Measurements from ENCODE around the gene FOXP2.
"Not testable (repeated sequence)": the region's sequence is repeated elsewhere in the genome, so short reads cannot be mapped to it uniquely, and the experiment has no call there.

The FOXP2 gene

DNA sequence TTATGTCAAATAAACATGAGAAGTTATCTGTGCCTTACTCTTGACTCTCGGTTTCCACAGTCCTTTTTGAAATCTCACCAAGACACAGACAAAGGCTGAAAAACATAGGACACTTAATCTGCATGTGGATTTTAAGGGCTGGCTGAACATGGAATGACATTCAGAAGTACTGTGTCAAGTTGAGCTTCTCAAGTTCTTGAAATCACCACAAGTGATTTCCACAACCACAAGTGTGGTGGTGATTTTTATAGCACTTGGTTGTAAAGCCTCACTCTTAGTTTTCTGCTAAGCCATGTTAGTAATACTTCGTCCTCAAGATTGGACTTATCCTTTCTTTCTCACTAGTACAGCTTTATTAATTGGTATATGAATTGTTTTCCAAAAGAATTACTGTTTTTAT is 29.6 kb downstream of the FOXP2 start:
- H3K4me3 Mint-ChIP-seq, result no peak overlapping the region
- peaks cover 0 to 6% of the 10 kb centered on the region in 2 donors for H3K9me3 Mint-ChIP-seq
- ATAC-seq (no peak), DNase-seq (no peak)
- no peaks in the 10 kb centered on the region for H3K27me3 Mint-ChIP-seq
- H3K27ac Mint-ChIP-seq, result no peak overlapping the region
- no peaks in the 10 kb centered on the region for H3K4me1 Mint-ChIP-seq

DNA sequence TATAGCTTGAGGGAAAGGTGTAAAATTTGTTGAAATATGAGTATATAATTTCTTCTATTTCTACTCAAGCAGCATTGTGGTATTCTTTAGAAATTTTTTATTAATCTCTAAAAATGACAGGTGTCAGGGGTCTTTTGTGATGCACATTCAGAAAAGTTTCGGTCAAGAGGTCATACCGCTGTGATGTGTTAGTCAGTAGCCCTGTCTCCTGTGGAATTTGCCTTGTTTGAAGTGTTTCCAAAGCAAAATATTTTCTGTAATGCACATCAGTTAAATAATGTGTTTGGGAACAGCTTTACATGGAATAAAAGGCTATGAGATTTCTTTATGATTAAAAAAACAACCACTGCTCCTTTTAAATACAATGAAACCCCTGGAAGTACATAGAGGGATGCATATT is 35.8 kb downstream of the FOXP2 start:
- DNase-seq (no peak), ATAC-seq (no peak)
- H3K4me3 Mint-ChIP-seq, result no peak overlapping the region
- peaks cover 0 to 6% of the 10 kb centered on the region in 2 donors for H3K9me3 Mint-ChIP-seq
- H3K27ac Mint-ChIP-seq, result no peak overlapping the region
- H3K27me3 Mint-ChIP-seq, result no peaks in the 10 kb centered on the region
- no peaks in the 10 kb centered on the region for H3K4me1 Mint-ChIP-seq

DNA sequence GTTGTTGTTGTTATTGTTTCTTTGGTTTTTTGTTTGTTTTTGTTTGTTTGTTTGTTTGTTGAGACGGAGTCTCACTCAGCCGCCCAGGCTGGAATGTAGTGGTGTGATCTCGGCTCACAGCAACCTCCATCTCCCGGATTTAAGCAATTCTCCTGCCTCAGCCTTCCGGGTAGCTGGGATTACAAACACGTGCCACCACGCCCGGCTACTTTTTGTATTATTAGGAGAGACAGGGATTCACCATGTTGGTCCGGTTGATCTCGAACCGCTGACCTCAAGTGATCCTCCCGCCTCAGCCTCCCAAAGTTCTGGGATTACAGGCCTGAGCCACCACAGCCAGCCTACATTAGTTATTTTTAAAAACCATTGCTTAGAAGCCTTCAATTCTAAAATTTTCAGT is 45.0 kb downstream of the FOXP2 start:
- H3K4me3 Mint-ChIP-seq, result no peak overlapping the region
- no peak for DNase-seq
- H3K27ac Mint-ChIP-seq, result no peak overlapping the region
- H3K27me3 Mint-ChIP-seq, result no peaks in the 10 kb centered on the region
- peaks cover 0 to 14% of the 10 kb centered on the region in 2 donors for H3K9me3 Mint-ChIP-seq
- ATAC-seq, result no peak
- H3K4me1 Mint-ChIP-seq, result no peaks in the 10 kb centered on the region

DNA sequence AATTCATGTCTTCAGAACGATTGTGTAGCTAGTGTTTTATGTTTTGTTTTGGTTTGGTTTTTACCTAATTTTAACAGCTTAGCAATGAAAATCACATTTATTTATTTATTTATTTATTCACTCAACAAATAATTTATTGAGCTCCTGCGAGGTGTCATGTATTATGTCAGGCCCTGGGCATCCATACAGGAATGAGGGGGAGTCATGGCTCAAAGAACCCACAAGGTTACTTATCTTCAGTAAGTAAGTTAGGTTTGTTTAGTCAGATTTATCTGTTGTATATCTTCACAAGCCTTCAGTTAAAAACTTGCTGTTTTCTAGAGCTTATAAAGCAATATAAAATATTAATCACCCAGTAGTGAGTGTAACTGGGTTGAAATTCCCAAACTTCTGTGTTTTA is 45.4 kb downstream of the FOXP2 start:
- H3K4me3 Mint-ChIP-seq, result no peak overlapping the region
- H3K9me3 Mint-ChIP-seq, result peaks cover 0 to 14% of the 10 kb centered on the region in 2 donors
- no peak overlapping the region for H3K27ac Mint-ChIP-seq
- DNase-seq (no peak), ATAC-seq (no peak)
- H3K27me3 Mint-ChIP-seq, result no peaks in the 10 kb centered on the region
- no peaks in the 10 kb centered on the region for H3K4me1 Mint-ChIP-seq

DNA sequence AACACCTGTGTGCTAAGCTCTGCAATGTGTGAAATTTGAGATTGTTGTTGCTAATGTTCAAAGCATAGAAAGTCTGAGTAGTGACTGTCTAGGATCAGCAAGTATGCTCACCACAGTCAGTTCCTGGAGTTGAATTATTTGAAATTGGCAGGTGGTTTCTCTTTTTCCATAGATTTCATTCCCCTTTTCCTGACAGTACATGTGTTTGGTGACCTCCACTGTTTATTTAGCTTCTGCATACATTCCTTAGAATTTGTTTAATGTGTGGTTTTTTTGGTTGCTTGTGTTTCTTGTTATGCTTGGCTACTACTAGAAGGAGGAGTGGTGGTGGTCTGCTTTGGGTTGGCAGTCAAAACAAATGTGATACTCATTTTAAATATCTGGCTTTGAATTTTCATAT is 52.3 kb downstream of the FOXP2 start:
- Mint-ChIP-seq H3K4me3 (no peak overlapping the region), H3K27ac (no peak overlapping the region)

DNA sequence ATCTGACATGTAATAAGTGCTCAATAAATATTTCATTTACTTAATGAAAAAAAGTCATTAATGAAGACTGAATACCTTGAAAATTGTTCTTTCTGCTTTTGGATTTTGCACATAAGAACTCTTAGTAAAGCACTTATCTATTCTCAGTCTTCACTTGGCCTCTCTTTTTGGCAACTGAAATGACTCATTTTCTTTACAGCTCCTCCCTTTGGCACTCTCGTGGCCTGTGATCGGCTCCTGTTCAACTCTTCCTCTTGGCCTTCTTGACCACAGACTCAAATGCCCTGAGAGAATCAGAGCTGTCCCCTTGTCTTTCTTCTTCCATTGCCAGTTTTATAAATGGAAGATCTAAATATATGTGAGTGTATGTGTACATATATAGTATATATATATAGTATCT is 54.2 kb downstream of the FOXP2 start:
- Mint-ChIP-seq H3K27me3 (no peaks in the 10 kb centered on the region), H3K9me3 (no peaks in the 10 kb centered on the region), H3K27ac (no peak overlapping the region), H3K4me3 (no peak overlapping the region), H3K4me1 (no peaks in the 10 kb centered on the region)
- ATAC-seq, result no peak
- no peak for DNase-seq

More for the DNA sequence above, 52.3 kb downstream of the FOXP2 start:
- Mint-ChIP-seq H3K27me3 (no peaks in the 10 kb centered on the region), H3K9me3 (no peaks in the 10 kb centered on the region), H3K4me1 (no peaks in the 10 kb centered on the region)
- ATAC-seq (no peak), DNase-seq (no peak)

DNA sequence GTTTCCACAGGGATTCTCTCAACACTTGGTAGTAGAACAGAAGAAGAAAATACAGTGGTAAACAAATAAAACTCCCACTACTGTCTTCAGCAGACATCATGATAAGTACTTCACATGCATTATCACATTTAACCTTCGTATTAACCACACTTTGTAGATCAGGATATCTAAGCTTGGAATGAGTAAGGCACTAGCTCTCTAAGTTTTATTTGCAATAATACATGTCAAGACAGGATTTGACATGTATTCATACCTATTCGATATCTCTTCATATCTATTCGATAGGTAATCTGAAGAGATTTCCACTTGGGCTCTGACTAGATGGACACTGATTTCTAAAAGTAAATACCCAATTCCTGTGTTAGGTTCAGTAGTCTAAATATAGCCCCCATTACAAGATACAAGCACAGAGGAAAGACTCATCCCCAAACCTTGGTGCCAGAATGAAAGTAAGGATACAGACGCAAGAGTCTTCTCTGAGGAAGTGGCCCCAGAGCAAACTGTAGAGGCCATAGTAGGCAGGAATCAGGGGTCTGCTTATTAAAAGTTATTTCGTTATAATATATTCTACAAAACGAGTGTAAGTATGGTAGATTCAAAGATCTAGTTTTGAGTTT is 58.4 kb downstream of the FOXP2 start:
- H3K9me3 Mint-ChIP-seq, result no peaks in the 10 kb centered on the region
- DNase-seq, result no peak
- ATAC-seq, result no peak
- H3K27ac Mint-ChIP-seq, result no peak overlapping the region
- no peaks in the 10 kb centered on the region for H3K27me3 Mint-ChIP-seq
- H3K4me1 Mint-ChIP-seq, result no peaks in the 10 kb centered on the region
- no peak overlapping the region for H3K4me3 Mint-ChIP-seq

DNA sequence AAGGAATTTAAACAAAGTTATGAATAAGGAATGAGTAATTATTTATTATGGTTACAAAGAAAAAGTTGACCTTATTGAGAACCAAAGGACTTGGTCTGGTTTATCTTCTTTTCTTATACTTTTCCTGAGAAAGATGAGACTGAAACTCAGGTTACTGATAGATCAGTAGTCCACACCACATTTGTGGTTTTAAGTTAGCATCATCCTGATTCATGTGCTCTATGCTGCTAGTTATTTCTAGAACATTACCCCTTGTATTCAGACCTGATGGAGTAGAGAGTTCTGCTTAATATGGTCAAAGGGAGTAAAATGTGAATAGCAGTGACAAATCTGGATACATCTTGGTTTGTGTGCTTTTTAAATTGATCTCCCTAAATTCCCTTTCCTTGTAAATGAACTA is 63.8 kb downstream of the FOXP2 start:
- Mint-ChIP-seq H3K4me3 (no peak overlapping the region), H3K4me1 (no peaks in the 10 kb centered on the region), H3K27ac (no peak overlapping the region), H3K27me3 (no peaks in the 10 kb centered on the region), H3K9me3 (no peaks in the 10 kb centered on the region)
- ATAC-seq (no peak), DNase-seq (no peak)

DNA sequence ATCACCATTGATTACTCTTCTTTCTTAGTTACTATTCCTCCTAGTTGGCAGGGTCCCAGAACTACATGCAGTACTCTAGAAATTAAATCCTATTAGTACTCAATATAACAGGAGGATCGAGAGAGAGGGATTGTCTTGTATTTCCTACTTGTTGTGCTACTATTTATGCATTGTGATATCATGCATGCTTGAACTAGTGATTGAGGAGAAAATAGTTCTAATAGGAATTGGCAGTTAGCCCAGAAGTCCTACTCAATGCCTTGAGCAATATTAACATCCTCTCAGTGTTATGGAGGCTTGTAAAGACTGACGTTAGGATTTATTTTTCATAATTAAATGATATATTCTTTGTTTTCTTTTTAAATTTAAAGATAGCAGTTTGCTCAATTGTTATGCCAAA is 67.4 kb downstream of the FOXP2 start:
- Mint-ChIP-seq H3K9me3 (peaks cover 0 to 11% of the 10 kb centered on the region in 2 donors), H3K4me3 (no peak overlapping the region), H3K4me1 (no peaks in the 10 kb centered on the region), H3K27me3 (no peaks in the 10 kb centered on the region), H3K27ac (no peak overlapping the region)
- no peak for ATAC-seq
- DNase-seq, result no peak

DNA sequence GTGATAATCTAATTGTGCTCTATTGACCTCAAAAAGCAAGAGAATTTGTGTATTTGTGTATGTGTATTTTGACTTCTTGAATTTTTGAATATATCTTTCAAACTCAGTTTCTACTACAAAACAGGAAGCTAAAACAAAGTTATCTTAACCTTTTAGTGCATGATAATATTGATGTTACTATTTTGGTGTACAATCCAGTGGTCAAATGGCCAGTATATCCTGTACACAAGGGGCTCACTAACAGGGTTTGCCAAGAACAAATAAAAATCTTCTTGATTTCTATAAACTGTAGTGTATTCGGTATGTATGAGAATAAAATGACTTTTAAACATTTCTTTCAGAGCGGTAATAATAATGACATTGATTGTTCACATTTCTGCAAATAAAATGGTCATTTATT is 69.6 kb downstream of the FOXP2 start:
- no peak for DNase-seq
- H3K27me3 Mint-ChIP-seq, result no peaks in the 10 kb centered on the region
- H3K27ac Mint-ChIP-seq, result no peak overlapping the region
- no peak for ATAC-seq
- H3K4me1 Mint-ChIP-seq, result no peaks in the 10 kb centered on the region
- H3K9me3 Mint-ChIP-seq, result peaks cover 8 to 22% of the 10 kb centered on the region in 2 donors
- H3K4me3 Mint-ChIP-seq, result no peak overlapping the region

DNA sequence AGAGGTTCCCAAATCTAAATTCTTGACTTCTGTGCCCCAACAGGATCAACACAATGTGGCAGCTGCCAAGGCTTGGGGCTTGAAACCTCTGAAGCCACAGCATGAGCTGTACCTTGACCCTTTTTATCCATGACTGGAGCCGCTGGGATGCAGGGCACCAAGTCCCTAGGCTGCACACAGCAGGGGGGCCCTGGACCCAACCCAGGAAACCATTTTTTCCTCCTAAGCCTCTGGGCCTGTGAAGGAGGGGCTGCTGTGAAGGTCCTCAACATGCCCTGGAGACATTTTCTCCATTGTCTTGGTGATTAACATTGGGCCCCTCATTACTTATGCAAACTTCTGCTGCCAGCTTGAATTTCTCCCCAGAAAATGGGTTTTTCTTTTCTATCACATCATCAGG is 72.6 kb downstream of the FOXP2 start:
- ATAC-seq, result no peak
- Mint-ChIP-seq H3K27ac (no peak overlapping the region), H3K27me3 (no peaks in the 10 kb centered on the region), H3K4me3 (no peak overlapping the region), H3K4me1 (no peaks in the 10 kb centered on the region), H3K9me3 (peaks cover 8 to 31% of the 10 kb centered on the region in 2 donors)
- no peak for DNase-seq

DNA sequence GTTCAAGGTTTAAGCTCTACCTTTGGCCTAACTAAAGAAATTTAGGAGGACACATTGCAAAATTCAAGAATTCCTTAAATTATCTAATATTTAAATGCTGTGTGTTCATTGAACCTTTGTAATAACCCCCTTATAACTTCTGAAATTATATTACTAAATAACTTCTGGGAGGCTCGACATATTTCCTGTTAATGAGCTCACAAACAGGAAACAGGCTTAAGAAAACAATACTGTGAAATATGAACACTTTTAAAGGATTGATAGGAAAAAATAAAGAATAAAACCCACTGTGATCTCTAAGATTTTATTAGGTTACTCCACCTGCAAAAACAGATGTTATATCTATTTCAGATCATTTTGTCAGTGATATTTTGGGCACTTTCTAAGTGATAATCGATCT is 74.1 kb downstream of the FOXP2 start:
- H3K9me3 Mint-ChIP-seq, result peaks cover 8 to 41% of the 10 kb centered on the region in 2 donors
- H3K4me1 Mint-ChIP-seq, result no peaks in the 10 kb centered on the region
- no peak overlapping the region for H3K4me3 Mint-ChIP-seq
- no peak for ATAC-seq
- H3K27me3 Mint-ChIP-seq, result no peaks in the 10 kb centered on the region
- H3K27ac Mint-ChIP-seq, result no peak overlapping the region
- no peak for DNase-seq

DNA sequence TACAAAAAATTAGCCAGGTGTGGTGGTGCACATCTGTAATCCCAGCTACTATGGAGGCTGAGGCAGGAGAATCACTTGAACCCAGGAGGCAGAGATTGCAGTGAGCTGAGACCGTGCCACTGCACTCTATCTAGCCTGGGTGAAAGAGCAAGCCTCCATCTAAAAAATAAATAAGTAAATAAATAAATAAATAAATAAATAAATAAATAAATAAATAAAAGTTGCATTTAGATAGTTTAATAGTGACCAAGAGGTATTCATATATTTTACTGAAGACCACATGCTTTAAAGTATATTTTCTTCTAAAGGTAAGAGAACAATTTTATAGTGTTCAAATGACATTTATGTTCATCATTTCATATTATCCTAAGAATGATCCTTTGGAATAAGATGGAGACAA is 82.9 kb downstream of the FOXP2 start:
- not testable (repeated sequence) for H3K27ac Mint-ChIP-seq, H3K4me1 Mint-ChIP-seq, H3K9me3 Mint-ChIP-seq, H3K4me3 Mint-ChIP-seq, DNase-seq, ATAC-seq, H3K27me3 Mint-ChIP-seq

DNA sequence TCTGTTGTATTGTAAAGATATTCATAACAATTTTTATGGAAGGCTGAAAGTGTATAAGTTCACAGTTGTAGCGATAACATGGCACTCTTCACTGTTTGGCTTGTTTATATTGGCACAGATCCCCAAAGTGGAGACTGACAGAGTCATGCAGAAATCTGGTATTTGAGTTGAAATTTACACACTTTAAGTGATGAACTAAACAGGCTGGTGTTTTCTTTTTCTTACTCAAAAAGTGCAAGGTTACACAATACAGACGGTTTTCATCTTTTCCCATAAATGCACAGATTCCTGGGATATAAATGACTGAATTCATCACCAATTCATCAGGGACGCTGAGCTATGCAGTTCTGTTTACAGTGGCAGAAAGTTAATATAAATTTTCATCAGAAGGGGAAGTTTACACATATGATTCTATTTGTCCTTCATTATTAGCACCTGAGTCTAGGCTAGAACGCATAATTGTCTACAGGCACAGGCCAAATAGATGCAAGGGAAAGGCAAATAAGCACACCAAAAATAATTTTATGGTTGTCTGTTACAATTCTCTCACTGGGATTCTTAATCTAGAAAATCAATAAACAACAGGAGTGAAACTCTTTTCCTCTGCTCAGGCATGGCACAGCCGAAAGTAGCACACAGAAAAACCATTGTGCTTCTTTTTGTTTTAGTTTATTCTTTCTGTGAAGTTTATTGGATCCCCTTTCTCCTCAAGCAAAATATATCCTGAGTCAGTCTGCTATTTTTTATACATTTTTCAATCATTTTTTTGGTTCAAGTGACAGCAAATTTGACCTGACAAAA is 88.0 kb downstream of the FOXP2 start:
- no peaks in the 10 kb centered on the region for H3K27me3 Mint-ChIP-seq
- no peak for ATAC-seq
- no peak overlapping the region for H3K27ac Mint-ChIP-seq
- H3K4me1 Mint-ChIP-seq, result no peaks in the 10 kb centered on the region
- H3K4me3 Mint-ChIP-seq, result no peak overlapping the region
- no peak for DNase-seq
- H3K9me3 Mint-ChIP-seq, result no peaks in the 10 kb centered on the region

DNA sequence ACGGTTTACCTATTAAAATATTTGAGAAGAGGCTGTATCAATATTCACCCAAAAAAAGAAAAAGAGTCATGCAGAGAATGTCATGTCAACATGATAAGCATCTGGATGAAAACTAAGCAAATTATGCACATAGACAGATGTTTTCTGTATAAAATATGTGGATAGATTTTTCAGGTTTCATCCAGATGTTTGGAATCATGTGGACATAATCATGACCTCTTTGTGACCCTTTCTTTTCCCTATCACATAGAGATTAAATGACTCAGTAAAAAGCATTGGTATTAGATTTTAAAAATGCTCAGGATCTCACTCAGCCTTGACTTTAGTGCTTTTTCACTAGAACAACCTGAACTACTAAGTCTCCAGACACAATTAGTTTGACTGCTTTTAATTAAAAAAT is 90.0 kb downstream of the FOXP2 start:
- Mint-ChIP-seq H3K9me3 (no peaks in the 10 kb centered on the region), H3K27me3 (no peaks in the 10 kb centered on the region), H3K4me3 (no peak overlapping the region), H3K27ac (no peak overlapping the region), H3K4me1 (no peaks in the 10 kb centered on the region)
- DNase-seq, result no peak
- ATAC-seq, result no peak

DNA sequence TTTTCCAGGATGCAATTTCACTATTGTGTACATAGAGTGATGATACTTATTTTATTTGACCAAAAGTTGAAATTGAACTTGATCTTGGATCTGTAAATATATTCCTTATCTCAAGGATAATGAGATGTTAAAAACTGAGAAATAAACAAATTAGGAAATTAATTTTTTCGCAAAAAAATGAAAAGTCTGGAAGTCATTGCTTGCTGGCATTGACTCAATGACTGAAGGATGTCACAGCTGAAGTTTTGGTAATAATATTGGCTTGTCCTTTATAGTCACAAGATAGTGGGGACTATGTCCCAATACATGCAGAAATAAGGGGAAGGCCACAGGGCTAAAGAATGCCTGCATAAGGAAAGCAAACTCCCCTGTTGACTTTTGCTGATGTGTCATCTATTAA is 92.8 kb downstream of the FOXP2 start:
- Mint-ChIP-seq H3K27ac (no peak overlapping the region), H3K4me3 (no peak overlapping the region), H3K27me3 (no peaks in the 10 kb centered on the region), H3K4me1 (no peaks in the 10 kb centered on the region), H3K9me3 (no peaks in the 10 kb centered on the region)
- no peak for DNase-seq
- ATAC-seq, result no peak

DNA sequence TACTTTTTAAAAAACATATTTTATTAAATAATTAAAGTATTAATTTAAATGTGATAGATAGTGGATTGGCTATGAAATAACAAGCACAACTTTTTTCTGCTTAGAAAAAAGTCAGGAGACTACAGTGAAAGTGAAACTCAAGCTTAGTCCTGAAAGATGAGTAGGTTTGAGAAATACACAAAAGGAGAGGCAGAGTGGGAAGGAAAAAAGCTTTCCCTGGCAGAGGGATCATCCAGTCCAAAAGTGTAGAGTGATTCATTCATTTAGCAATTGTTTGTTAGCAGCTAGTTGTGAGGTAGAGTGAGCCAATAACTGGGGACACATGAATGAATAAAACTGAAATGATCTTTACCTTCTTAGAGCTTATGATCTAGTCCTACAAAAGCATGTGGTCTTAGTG is 93.5 kb downstream of the FOXP2 start:
- no peak for DNase-seq
- H3K4me1 Mint-ChIP-seq, result no peaks in the 10 kb centered on the region
- H3K4me3 Mint-ChIP-seq, result no peak overlapping the region
- H3K9me3 Mint-ChIP-seq, result no peaks in the 10 kb centered on the region
- no peaks in the 10 kb centered on the region for H3K27me3 Mint-ChIP-seq
- no peak for ATAC-seq
- no peak overlapping the region for H3K27ac Mint-ChIP-seq

Measured in stimulated activated naive CD8-positive, alpha-beta T cell treated with anti-CD3 and anti-CD28 coated beads, Interleukin-15, amount 100 ng/mL, for 72 hours (primary cell).